VCaP (cell line): ENCODE measurements around the gene CRACDL.
A peak's percentile ranks its signal among the peaks of the same experiment; 100 is the strongest.

ENCODE experiments used
- H3K27ac ChIP-seq: fragments of 450-650 bp; 2 replicates; pipeline ENCODE4 v1.5.1; 2017
- CTCF ChIP-seq: fragments of 450-650 bp; conservative IDR thresholded peaks from 2 replicates; pipeline ENCODE4 v1.5.1; 2017; ENCODE audit warnings: mild to moderate bottlenecking, moderate library complexity

The CRACDL gene

DNA sequence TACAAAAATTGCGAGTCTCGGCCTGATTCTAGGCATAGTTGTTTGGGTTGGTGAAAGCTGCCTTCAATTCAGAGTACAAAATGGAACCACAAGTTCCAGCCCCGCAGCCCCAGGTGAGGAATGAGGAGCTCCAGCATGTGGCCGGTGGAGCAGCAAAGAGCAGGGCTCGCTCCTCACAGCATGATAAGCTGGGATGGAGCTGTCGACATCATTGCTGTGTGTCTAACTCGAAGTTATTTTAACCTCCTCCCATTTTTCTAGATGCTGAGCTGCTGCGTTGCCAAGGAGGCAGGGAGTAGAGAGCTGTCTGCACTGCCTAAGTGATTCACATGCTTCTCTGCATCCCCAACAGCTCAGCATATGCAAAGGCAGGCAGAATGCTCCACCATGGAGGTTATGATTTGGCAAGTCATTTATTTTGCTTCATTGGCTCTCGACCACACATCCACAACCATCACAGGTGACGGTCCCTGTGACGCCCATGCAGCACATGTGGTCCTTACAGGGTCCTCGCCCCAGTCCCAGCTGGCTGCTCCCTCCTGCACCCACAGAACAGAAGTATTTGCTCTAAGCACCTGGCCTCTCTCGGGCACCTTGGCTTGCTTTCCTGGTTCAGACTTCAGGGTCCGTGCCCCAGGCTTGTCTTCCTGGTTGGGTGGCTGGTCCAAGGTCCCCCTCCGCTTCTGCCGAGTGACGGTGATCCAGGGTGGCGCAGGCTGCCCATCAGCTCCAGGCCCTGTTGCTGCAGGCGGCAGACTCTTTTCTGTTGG, 139.1 kb downstream of the CRACDL start:
- no peak for TF ChIP-seq CTCF
- H3K27ac ChIP-seq, result peak overlapping the region; percentile 16; the same call in 1 of the 2 replicates

DNA sequence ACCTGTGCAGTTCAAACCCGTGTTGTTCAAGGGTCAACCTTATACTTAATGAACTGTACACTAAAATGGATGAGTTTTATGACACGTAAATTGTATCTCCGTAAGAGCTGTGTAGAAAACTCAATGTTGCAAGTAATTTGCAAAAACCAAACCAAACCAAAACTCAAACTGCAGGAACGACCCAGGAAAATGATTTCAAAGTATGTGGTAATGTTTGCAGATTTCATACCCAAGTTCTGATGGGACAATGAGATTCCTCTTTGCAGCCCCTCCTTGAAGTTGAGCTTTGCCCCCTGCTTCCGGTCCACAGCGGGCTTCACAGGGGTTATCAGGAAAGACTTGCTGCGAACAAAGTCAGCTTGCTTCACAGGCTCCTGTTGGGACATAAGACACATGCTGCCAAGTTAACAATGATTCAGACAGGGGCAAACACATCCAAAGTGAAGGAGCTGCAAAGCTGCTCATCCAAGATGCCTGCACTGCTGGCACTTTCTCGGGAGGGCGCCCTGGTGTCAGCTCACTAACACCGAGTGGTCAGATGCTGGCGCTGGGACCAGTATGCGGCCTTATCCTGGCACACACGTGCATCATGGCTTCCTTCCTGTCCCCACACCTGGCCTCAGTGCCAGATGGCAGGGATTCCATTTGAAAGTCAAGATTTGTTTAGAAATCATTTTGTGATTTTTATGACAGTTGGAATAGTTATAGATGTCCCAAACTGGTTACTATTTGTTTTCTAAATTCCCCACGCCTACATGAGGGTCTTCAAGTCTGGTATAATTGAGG, 139.9 kb downstream of the CRACDL start:
- peak overlapping the region; percentile 16; the same call in 1 of the 2 replicates for H3K27ac ChIP-seq
- no peak for TF ChIP-seq CTCF

GRCh38 chr2:98793897-98794830, 141.9 kb downstream of the CRACDL start:
- peak overlapping the region; percentile 71 for H3K27ac ChIP-seq

GRCh38 chr2:98793275-98793674, 142.8 kb downstream of the CRACDL start:
- H3K27ac ChIP-seq, result peak overlapping the region; percentile 71; the same call in 1 of the 2 replicates
- TF ChIP-seq CTCF, result no peak

More at GRCh38 chr2:98793897-98794830, 141.9 kb downstream of the CRACDL start:
- TF ChIP-seq CTCF, result no peak

DNA sequence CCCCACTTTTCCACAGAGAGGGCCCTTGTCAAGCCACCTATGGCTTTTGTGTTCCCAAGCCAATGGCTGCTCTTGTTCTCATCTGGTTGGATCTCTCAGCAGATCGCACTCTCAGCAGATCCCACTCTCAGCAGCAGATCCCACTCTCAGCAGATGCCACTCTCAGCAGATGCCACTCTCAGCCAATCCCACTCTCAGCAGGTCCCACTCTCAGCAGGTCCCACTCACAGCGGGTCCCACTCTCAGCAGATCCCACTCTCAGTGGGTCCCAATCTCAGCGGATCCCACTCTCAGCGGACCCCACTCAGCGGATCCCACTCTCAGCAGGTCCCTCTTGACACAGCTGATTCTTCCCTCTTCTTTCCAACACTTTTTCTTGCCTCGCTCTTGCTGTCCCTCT, 145.8 kb downstream of the CRACDL start:
- no peak overlapping the region for H3K27ac ChIP-seq
- no peak for TF ChIP-seq CTCF

- no peak overlapping the region for H3K27ac ChIP-seq
- no peak for TF ChIP-seq CTCF
These were observed 148.3 kb downstream of the CRACDL start for GRCh38 chr2:98787700-98788099.
